Right renal pelvis (tissue), 4 donors: Measurements from ENCODE around the gene TMX3. TPM values are rescaled to one million over a fixed set of nuclear protein-coding genes. Genes with fewer than 3 reads are reported as not detected.

Experiments used
- DNase-seq, 4 donors: peaks; one replicate each; pipeline ENCODE4 v3.0.0-alpha.2; 2013; ENCODE audit warnings: low read depth in 4 of 4, low spot score in 3 of 4, missing footprints in 1 of 4
- polyA plus RNA-seq, 4 donors: library from polyadenylated mRNA; unstranded; fragments of 120-200 nt; gene quantifications; one replicate each; pipeline ENCODE4 v1.2.1, GENCODE V29; 2013; ENCODE audit not compliant: insufficient read length in 4 of 4

TMX3 gene
- polyA plus RNA-seq, 4 donors: 62.4 to 81.9 (median 71.4) TPM

GRCh38 chr18:68713796-68714195 is 1.1 kb downstream of the TMX3 start:
- DNase-seq: no peak

- no peak for DNase-seq
Observed at GRCh38 chr18:68713131-68713530, 1.8 kb downstream of the TMX3 start.

GRCh38 chr18:68707646-68708045 is 7.3 kb downstream of the TMX3 start:
- no peak for DNase-seq

- no peak for DNase-seq
Observed at GRCh38 chr18:68705119-68705518, 9.8 kb downstream of the TMX3 start.

GRCh38 chr18:68703326-68703725 is 11.6 kb downstream of the TMX3 start:
- no peak for DNase-seq

- DNase-seq: no peak
Observed at GRCh38 chr18:68701353-68701752, 13.6 kb downstream of the TMX3 start.

- no peak for DNase-seq
Observed at GRCh38 chr18:68699043-68699442, 15.9 kb downstream of the TMX3 start.

- no peak for DNase-seq
Observed at GRCh38 chr18:68696937-68697336, 18.0 kb downstream of the TMX3 start.

GRCh38 chr18:68694316-68694715 is 20.6 kb downstream of the TMX3 start:
- DNase-seq: no peak

GRCh38 chr18:68693091-68693815 is 21.7 kb downstream of the TMX3 start:
- DNase-seq: no peak

- no peak for DNase-seq
Observed at GRCh38 chr18:68679528-68679927, 35.4 kb downstream of the TMX3 start.

GRCh38 chr18:68676913-68677312 is 38.0 kb downstream of the TMX3 start:
- no peak for DNase-seq

GRCh38 chr18:68667121-68667520 is 47.8 kb downstream of the TMX3 start:
- DNase-seq: no peak

GRCh38 chr18:68666381-68666780 is 48.5 kb downstream of the TMX3 start:
- no peak for DNase-seq

- DNase-seq: no peak
Observed at GRCh38 chr18:68665628-68666027, 49.3 kb downstream of the TMX3 start.

- DNase-seq: no peak
Observed at GRCh38 chr18:68662754-68663153, 52.2 kb downstream of the TMX3 start.

- DNase-seq: peak; percentile 8 to 31 (median 16)
Observed at GRCh38 chr18:68660354-68661183, 54.3 kb downstream of the TMX3 start.

GRCh38 chr18:68648191-68648590 is 66.7 kb downstream of the TMX3 start:
- no peak for DNase-seq

- no peak for DNase-seq
Observed at GRCh38 chr18:68642003-68642402, 72.9 kb downstream of the TMX3 start.

GRCh38 chr18:68640861-68641260 is 74.0 kb downstream of the TMX3 start:
- DNase-seq: no peak

- no peak for DNase-seq
Observed at GRCh38 chr18:68638613-68639012, 76.3 kb downstream of the TMX3 start.

GRCh38 chr18:68627812-68628211 is 87.1 kb downstream of the TMX3 start:
- no peak for DNase-seq
